Right cardiac atrium (tissue), 5 donors: ENCODE data around the gene TEX19. TPM values are rescaled to one million over a fixed set of nuclear protein-coding genes. Genes with fewer than 3 reads are reported as not detected.

Source experiments
- ATAC-seq, 2 donors: fragments of 200-7000 bp; cut with Tn5 transposase; one replicate each; pipeline versions ENCODE4 v1.8.0 to v1.9.1; 2020; ENCODE audit warnings: moderate library complexity in 2 of 2, mild to moderate bottlenecking in 1 of 2
- DNase-seq, 3 donors: peaks; one replicate each; pipeline ENCODE4 v3.0.0-alpha.2; 2020
- H3K27ac ChIP-seq: one replicate; pipeline ENCODE4 v1.5.1; 2013; ENCODE audit warnings: mild to moderate bottlenecking, low read length, control low read depth, moderate library complexity
- H3K27me3 ChIP-seq: one replicate; pipeline ENCODE4 v1.6.1; 2013; ENCODE audit not compliant: control insufficient read depth, insufficient read depth
- H3K4me1 ChIP-seq: one replicate; pipeline ENCODE4 v1.6.1; 2013; ENCODE audit warnings: low read length; ENCODE audit not compliant: control insufficient read depth, insufficient read depth
- H3K4me3 ChIP-seq: one replicate; pipeline ENCODE4 v1.5.1; 2013; ENCODE audit warnings: low read length, control low read depth
- H3K9me3 ChIP-seq: one replicate; pipeline ENCODE4 v1.6.1; 2013; ENCODE audit warnings: low read length; ENCODE audit not compliant: control insufficient read depth
- WGBS: extraction: QIAGEN DNeasy Blood & Tissue Kit; methylation state at CpG from one replicate; pipeline ENCODE4 v1.1.7; 2013; 5-methylcytosine and 5-hydroxymethylcytosine counted together
- intact Hi-C, 4 donors: fragments of 100-400 bp; cut with DNase I; formaldehyde crosslinking; loops; one replicate each; pipeline versions ENCODE4 v1.11.0 to v1.14.0; 2022 to 2023
- polyA plus RNA-seq: library from polyadenylated mRNA; stranded (reverse); fragments of 200-250 nt; gene quantifications from one replicate; pipeline ENCODE4 v1.2.3, GENCODE V29; 2013
- total RNA-seq, 4 donors: library from RNA; stranded (reverse); fragmentation: NEBNext Ultra II Directional; extraction: Animal tissue kit (Norgen Biotek cat#: 25700); gene quantifications; one replicate each; pipeline ENCODE4 v1.2.1, GENCODE V29; 2021
- donor health status: healthy with polysubstance abuse.
- donor health status: DM: no; HTN: yes; CAD: no.
- donor health status: DM: no; HTN: no; CAD: no.
- donor health status: DM: no; HTN: yes; CAD: no; lungs with severe emphysema.
- donor health status: DM: yes; HTN: yes; CAD: no.

Gene TEX19
- total and polyA plus RNA-seq, 5 donors, result not detected

DNA sequence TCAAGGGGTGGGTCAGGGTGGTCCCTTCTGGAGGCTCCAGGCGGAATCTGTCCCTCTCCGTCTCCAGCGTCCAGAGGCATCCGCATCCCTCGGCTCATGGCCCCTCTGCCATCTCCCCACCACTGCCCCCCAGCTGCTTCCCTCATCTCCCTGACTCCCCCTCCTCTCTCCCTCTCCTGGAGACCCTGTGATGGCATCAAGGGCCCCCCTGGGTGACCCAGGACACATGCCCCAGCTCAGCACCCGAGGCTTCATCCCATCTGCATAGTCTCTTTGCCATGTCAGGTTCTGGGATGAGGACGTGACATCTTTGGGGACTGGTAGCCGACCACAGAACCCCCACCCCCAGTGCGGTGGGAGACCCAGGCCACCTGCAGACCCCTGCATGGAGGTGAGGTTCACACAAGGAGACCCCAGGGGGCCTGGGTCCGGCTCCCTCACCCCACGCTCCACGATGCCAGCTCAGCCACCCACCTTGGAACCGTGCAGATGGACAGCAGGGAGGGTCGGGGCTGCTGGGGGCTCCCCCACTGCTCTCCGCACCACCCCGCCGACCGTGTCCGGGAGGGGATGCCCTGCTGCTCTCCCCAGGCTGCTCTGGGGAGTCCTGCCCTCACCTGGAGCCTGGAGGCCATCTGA, 29.2 kb upstream of the TEX19 start:
- 78% methylated on average over 19 of the region's 19 CpGs for WGBS
- no peaks in the 10 kb centered on the region for H3K27me3 ChIP-seq
- DNase-seq (peak in 1 of 3 donors; percentile 56), ATAC-seq (no peak)
- peaks cover 5% of the 10 kb centered on the region for H3K4me1 ChIP-seq
- intact Hi-C loops, result loop anchor here in 3 of 4 donors (10.0 kb wide), 2 partner anchors 95 to 125 kb away; no protein-coding TSS in a partner anchor
- no peak overlapping the region for H3K27ac ChIP-seq
- H3K9me3 ChIP-seq, result no peaks in the 10 kb centered on the region
- no peak overlapping the region for H3K4me3 ChIP-seq

DNA sequence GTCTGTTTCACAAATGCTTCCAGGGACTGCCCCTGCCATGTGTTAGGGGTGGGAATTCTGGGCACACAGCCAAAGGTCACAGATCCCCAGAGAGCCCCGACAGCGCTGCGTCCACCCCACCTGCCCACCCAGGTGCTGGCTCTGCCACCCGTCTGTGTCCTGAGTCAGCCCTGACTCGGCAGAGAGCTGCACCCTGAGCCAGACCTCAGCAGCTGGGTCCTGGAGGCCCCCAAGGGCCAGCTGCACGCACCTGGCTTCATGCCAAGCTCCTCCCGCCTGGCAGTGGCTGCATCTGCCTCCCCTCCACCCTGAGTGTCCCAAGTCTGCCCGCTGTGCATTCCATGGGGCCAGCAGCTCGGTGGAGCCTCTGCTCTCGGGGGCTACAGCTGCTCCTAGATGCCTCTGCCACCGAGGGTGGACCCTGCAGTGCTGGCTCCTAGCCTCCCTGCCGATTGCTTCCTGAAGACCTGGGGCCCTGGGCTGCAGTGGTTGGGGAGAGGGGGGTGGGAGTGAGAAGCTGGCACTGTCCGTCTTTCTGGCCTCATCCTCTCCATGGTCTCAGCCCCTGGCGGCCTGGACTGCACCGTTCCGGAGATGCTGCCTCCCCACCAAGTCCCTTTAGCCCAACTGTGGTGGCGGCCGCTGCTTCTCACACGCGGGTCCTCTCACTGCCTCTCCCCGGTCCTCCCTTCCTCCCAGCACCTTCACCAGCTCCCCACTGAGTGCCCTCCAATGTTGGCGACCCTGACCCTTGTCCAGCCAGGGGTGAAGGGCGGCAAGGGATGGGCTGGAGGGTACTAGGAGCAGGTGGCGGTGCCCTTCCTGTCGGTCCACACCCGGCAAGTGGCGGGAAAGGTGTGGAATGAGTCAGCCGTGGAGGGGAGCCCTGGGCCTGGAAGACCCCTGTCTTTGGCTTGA, 28.5 kb upstream of the TEX19 start:
- H3K4me1 ChIP-seq, result peaks cover 5% of the 10 kb centered on the region

DNA sequence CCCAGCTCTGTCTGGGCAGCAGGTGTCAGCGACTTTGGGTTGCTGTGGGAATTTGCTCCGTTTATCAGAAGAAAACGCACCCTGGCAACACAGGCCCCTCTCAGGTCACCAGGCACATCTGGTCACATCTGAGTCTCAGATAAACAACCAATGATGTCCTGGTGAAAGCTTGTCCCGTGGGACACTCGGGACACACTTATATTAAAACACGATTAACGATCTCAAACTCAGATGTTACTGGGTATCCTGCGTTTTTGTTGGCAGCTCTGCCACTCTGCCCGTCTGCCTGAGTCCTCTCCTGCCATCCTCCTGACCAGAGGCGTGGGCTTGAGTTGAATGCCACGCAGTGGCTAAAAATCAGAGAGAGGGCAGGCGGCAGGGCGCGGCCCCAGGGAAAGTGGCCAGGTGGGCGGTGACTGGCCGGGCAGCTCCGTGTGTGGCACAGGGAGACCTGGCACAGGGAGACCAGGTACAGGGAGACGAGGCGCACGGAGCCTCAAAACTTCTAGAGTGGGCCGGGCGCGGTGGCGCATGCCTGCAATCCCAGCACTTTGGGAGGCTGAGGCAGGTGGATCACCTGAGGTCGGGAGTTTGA, 27.6 kb upstream of the TEX19 start:
- intact Hi-C loops, result no loop called here
- Histone ChIP-seq H3K4me3 (no peak overlapping the region), H3K27ac (no peak overlapping the region), H3K27me3 (no peaks in the 10 kb centered on the region), H3K9me3 (no peaks in the 10 kb centered on the region), H3K4me1 (peaks cover 5% of the 10 kb centered on the region)
- WGBS, result 88% methylated on average over 25 of the region's 25 CpGs
- ATAC-seq (no peak), DNase-seq (no peak)

More for the DNA sequence above, 28.5 kb upstream of the TEX19 start:
- Histone ChIP-seq H3K27me3 (no peaks in the 10 kb centered on the region), H3K9me3 (no peaks in the 10 kb centered on the region), H3K27ac (no peak overlapping the region), H3K4me3 (no peak overlapping the region)
- WGBS, result 41% methylated on average over 28 of the region's 28 CpGs
- intact Hi-C loops, result no loop called here
- ATAC-seq, result no peak
- peak in 2 of 3 donors; percentile 77 to 79 for DNase-seq

DNA sequence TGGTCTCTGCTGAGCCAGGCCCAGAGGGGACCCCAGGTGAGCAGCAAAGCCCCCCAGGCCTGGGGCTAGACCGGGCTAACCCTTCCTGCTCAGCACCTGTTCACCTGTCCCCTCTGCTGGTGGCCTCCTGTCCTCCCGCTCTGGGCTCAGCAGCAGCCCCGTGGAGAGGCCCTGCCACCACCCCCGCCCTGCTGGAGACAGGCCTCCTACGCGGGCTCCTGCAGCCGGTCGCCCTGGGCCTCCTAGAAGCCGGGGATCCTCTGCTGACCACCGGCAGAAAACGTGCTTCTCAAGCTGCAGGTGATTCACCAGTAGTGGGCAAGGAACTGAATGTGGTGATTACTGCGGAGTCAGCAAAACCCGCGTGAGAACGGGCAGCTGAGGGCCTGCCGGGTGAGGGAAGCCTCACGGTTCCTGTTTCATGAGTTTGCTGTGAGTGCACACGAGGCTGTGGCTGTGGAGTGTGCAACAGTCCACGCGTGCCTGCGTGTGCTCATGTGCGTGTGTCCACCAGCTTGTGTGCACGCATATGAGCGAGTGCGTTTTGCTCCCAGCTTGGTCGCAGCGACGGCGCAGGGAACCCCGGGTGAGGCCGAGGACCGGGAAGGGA, 26.3 kb upstream of the TEX19 start:
- Histone ChIP-seq H3K27me3 (no peaks in the 10 kb centered on the region), H3K4me3 (peak overlapping the region; percentile 66), H3K4me1 (peaks cover 5% of the 10 kb centered on the region), H3K27ac (no peak overlapping the region), H3K9me3 (no peaks in the 10 kb centered on the region)
- intact Hi-C loops, result no loop called here
- peak; percentile 22 to 25 for ATAC-seq
- 23% methylated on average over 32 of the region's 32 CpGs for WGBS
- DNase-seq, result peak; percentile 53 to 79 (median 79)

DNA sequence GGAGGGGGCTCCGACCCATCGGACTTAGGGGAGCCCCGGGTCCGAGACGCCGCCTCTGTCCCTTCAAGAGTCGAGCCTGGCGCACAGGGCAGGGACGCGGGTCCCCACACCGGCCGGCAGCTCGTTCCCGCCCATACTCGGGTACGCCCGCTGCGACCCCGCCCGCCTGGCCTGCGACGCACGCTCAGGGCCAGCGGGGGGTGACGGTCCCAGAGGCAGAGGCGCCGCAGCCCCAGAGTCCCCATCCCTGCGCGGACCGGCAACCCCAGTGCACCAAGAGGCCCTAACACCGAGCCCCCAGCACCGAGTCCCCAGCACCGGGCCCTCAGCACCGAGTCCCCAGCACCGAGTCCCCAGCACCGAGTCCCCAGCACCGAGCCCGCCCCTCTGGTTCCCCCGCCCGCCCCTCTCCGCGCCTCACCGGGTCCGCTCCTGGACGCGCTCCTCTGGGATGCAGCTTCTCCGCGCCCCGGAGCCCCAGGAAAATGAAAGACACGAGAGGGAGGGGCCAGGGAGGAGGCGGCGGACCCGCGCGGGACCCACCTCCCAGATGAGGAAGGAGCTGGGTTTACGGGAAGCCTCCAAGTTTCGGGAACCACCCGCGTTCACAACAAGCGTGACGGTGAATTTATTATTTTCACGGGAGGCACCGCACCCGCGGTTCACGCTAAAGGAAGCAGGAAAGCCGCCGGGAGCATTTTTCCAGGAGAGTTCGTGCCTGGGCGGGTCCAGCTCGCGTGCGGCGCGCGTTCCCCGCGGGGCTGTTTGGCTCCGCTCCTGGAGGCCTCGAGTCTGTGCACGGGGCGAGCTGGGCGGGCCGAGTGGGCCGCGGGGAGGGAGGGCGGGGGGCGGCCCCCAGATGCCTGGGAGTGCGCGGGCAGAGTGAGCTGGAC, 25.5 kb upstream of the TEX19 start, which contains the start of gene SECTM1:
SECTM1 (minus strand) TSS at position 488 of the 893 bp plus-strand sequence. CDS start 6,526 bp downstream, outside the sequence.
- intact Hi-C loops, result no loop called here
- WGBS, result 3% methylated on average over 90 of the region's 90 CpGs
- Histone ChIP-seq H3K27ac (no peak within 1 kb of the TSS), H3K4me3 (peak within 1 kb of the TSS; percentile 66), H3K27me3 (no peaks in the 10 kb centered on the region), H3K9me3 (no peaks in the 10 kb centered on the region), H3K4me1 (peaks cover 5% of the 10 kb centered on the region)
- ATAC-seq (peak; percentile 34 to 55), DNase-seq (peak; percentile 57 to 87 (median 85))

DNA sequence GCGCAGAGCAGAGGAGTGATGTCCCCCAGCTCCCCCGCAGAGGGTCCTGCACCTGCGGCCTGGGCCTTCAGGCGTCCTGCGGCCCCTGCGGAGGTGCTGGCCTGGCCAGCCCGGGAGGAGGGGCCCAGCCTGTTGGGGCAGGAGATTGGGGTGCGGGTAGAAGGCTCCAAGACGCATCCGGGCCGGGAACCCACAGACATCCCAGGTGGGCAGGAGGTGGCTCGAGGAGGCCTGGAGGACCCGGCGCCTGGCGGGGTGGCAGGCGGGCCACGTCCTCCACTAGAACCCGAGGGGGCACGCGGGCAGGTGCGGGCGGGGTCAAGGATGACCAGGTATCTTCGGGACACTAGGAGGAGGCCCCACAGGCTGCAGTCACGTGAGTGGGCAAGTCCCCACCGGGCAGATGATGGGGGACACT, 24.8 kb upstream of the TEX19 start:
- Histone ChIP-seq H3K4me1 (peaks cover 5% of the 10 kb centered on the region), H3K27ac (no peak overlapping the region), H3K9me3 (no peaks in the 10 kb centered on the region), H3K27me3 (no peaks in the 10 kb centered on the region), H3K4me3 (peak overlapping the region; percentile 66)
- DNase-seq, result peak in 1 of 3 donors; percentile 66
- intact Hi-C loops, result no loop called here
- 62% methylated on average over 25 of the region's 25 CpGs for WGBS
- no peak for ATAC-seq

DNA sequence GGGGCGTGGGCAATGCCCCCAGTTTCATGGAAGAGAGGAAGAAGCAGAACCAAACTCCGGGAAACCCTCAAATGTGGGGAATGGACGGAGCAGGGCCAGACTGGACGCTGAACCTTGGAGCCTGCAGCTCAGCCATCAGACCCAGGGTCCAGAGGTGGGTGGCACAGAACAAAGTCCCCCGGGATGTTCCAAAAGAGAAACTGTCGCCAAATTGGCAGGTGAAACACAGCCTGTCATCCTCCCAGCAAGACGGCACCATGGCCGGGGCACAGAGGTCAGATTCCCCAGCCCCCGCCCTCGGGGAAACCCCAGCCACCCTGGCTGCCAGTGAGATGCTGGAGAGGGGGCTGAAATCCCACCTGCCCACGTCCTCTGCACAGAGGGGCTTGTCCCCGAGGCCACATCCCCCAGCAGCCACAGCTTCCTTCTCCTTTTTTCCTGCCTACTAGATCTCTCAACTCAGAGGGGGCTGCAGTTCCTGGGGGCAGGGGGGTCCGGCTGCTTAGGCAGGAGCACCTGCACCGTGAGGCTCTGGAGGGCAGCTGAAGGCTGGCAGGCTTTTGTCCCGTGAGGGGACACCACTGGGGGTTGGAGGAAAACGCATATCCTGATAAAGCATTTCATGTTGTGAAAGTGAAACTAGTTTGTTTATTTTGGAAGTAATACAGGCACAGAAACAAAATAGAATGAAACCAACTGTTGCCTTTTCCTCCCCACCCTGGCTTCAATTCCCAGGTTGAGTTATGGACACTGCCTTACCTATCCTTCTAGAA, 24.2 kb upstream of the TEX19 start:
- ATAC-seq (no peak), DNase-seq (peak in 2 of 3 donors; percentile 55 to 65)
- Histone ChIP-seq H3K9me3 (no peaks in the 10 kb centered on the region), H3K27me3 (no peaks in the 10 kb centered on the region), H3K4me3 (peak overlapping the region; percentile 36), H3K4me1 (peaks cover 9% of the 10 kb centered on the region), H3K27ac (no peak overlapping the region)
- 29% methylated on average over 16 of the region's 16 CpGs for WGBS
- intact Hi-C loops, result no loop called here

DNA sequence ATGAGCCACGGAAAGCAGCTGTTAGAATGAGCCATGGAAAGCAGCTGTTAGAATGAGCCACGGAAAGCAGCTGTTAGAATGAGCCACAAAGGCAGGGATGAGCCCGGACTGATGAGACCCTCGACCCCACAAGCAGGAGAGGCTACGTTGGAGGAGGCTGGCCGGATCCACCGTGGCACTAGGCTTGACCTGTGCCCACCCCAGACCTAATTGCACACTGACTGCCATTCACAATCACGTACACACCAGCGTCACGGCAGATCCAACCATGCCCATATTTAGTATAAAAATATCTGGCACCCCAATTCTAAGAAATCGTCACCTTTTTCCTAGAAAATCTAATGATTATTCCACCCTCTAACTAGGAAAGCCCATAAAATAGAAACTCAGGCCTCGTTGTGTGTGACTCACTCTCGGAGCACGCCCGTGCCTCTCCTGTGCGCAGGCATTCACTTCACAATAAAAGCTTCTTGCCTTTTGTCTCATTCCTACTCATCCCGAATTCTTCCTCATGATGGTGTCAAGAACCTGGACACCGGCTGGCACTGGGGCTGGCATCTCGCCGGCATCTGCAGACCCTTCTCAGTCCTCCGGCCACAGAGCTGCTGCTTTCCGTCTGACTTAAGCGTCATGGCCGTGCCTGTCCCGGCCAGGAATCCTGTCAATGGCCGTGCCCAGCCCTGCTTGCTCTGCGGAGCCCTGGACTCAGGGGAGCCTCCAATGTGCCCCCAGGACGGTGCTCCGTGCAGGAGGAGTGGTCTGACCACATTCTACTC, 20.0 kb upstream of the TEX19 start:
- Histone ChIP-seq H3K4me1 (peaks cover 4% of the 10 kb centered on the region), H3K9me3 (no peaks in the 10 kb centered on the region), H3K4me3 (peak overlapping the region; percentile 35), H3K27me3 (no peaks in the 10 kb centered on the region), H3K27ac (no peak overlapping the region)
- peak; percentile 54 to 71 for ATAC-seq
- intact Hi-C loops, result no loop called here
- WGBS, result 28% methylated on average over 29 of the region's 29 CpGs
- peak in 2 of 3 donors; percentile 63 to 66 for DNase-seq
